ENCODE data around the gene CAMKMT.
"Not testable (repeated sequence)": the region's sequence is repeated elsewhere in the genome, so short reads cannot be mapped to it uniquely, and the experiment has no call there.

The CAMKMT gene

DNA sequence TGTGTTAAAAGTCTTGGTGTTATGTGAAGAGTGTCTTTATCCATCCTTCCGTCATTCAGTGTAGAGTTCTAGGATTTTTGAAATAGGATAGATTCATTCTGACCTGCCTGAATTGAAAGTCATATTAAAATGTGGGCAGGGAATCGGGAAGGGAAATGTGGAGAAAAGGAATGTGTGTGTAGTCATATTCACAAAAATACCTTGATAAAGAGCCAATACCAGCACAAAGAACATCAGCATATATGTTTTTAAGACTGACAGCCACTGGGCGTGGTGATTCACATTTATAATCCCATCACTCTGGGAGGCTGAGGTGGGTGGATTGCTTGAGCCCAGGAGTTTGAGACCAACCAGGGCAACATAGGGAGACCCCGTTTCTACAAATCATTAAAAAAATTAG, 188.1 kb downstream of the CAMKMT start:
- DNase-seq (ENCODE audit: low read depth in 2 of 2), result no peak

DNA sequence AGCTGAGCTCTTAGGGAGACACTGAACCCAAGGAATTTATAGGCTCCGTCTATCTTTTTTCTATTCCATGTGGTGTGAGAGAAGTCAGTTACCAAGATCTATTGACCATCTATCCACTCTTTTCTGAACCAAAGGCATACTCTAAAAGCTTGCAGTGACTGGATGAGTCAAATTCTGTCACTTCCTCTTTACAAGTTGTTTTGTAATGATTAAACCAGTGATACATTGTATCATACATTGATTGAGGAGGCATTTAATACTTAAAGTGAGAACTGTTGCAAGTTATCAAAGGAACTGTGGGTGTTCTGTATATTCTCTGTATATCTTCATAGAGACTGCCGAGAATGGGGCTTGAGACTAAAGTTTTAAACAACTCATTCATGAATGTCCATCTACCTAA, 188.8 kb downstream of the CAMKMT start:
- DNase-seq (ENCODE audit: low read depth in 2 of 2), result no peak

DNA sequence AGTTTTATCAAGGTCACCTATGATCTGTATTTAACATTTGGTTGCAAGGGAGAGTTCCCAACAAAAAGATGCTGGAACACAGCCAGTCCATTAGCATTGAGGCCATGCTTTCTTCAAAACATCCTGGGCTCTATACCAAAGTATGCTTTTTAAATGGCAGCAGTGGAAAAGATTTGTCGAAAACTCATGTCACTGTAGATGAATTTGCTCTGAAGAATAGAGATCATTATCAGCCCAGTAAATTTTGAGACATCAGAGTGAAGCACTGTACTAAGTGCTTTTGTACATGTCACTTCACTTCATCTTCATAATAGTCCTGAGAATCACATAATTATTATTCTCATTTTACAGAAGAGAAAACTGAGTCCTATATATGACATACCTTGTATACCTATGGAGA, 189.8 kb downstream of the CAMKMT start:
- DNase-seq (ENCODE audit: low read depth in 2 of 2), result no peak

DNA sequence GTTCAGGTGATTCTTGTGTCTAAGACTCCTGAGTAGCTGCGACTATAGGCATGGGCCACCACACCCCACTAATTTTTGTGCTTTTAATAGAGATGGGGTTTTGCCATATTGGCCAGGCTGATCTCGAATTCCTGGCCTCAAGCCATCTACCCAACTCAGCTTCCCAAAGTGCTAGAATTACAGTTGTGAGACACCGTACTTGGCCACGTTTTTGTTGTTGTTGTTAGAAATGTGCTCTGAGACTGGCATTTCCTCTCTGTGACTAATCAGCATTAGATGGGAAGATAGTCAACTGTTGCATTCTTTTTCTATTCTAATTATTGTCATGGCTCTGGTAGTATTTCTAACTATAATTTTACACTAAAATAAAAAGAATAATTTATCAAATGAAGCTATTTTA, 191.7 kb downstream of the CAMKMT start:
- DNase-seq (ENCODE audit: low read depth in 2 of 2), result no peak

DNA sequence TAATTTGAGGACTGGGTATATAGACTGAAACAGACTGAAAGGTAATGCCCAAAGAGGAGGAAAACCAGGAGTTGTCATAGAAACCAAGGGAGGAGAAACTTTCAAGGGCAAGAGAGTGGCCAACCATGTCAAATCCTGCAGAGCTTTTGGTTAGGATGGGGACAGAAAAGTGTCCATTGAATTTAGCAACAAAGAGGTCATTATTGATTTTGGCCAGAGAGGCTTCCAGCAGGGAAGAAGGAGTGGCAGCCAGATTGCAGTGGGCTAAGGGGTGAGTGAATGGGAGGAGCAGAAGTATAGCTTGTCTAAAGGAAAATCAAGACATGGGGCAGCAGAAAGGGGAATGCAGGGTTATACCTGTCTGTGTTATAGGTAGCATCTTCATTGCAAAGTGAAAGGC, 194.0 kb downstream of the CAMKMT start:
- DNase-seq (ENCODE audit: low read depth in 2 of 2), result no peak

DNA sequence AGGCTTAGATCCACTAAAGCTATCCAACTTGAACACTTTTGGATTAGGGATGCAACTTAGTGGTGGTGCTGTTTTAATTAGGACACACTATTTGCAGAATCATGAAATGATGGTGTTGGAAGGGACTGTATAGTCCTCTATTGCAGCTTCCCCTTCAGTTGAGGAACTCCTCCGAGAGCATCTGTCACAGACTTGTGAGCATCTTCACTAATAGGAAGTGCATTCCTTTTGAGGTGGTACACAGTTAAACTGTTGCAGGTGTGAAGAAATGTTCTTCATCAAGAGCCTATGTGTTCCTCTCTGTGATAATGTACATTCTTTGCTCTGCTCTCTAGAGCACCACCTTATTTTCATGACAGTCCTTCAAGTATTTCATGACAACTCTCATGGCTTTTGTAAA, 197.4 kb downstream of the CAMKMT start:
- no peak for DNase-seq (ENCODE audit: low read depth in 2 of 2)

DNA sequence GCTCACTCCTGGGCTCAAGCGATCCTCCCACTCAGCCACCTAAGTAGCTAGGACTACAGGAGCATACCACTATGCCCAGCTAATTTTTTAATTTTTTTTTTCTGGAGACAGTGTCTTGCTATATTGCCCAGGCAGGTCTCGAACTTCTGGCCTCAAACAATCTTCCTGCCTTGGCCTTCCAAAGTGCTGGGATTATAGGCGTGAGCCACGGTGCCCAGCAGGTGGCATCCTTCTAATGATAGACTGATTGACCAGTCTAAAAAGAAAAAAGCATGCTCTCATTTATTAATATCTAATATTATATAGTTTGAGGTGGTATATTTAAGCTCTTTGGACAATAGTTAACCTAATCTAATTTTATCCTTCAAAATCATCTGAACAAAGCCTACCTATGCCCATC, 198.6 kb downstream of the CAMKMT start:
- DNase-seq (ENCODE audit: low read depth in 2 of 2), result no peak

DNA sequence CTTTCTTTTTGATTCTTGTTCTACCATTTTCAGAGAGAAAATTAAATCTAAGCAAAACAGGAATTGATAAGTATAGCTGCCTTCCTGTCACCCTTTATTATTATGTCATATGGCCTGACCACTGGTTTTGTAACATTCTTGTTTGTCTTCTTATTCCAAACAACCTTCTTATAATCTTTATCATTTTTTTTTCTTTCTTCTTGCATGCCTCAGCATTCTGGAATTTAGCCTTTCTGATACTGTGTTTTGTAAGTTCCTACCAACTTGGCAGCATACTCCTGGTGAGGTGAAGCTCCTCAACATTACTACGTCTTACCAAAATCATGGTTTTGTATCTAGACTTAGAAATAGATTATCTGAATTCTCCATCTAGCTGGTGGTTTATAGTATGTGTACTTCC, 199.2 kb downstream of the CAMKMT start:
- DNase-seq (ENCODE audit: low read depth in 2 of 2), result no peak

DNA sequence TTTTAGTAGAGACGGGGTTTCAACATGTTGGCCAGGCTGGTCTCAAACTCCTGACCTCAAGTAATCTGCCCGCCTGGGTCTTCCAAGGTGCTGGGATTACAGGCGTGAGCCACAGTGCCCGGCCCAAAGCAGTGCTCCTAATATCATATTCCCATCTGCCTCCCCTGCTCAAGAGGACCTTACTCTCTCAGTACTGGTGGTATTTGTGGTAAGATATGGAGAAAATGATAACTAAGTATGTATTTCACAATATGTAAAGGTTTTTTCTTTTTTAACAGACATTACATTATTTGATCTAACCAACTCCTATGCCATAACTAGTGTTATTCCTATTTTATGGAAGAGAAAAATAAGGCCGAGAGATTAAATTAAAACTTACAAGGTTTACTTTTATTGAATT, 201.0 kb downstream of the CAMKMT start:
- no peak for DNase-seq (ENCODE audit: low read depth in 2 of 2)

DNA sequence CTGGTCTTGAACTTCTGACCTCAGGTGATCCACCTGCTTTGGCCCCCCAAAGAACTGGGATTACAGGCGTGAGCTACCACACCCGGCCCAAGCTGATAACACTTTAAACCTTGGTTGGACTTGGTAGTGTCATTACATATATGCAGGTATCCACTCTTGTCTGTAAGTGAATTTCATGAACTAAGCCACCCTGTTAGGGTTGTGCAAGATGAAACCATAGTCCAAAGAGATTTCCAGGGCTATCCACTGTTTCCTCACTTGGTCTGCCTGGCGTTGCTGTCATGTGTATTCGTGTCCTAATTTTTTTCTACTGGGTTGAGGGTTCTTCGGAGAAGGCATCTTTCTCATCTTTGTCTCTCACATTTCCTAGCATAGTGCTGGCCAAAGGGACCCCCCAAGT, 203.0 kb downstream of the CAMKMT start:
- DNase-seq (ENCODE audit: low read depth in 2 of 2), result no peak

DNA sequence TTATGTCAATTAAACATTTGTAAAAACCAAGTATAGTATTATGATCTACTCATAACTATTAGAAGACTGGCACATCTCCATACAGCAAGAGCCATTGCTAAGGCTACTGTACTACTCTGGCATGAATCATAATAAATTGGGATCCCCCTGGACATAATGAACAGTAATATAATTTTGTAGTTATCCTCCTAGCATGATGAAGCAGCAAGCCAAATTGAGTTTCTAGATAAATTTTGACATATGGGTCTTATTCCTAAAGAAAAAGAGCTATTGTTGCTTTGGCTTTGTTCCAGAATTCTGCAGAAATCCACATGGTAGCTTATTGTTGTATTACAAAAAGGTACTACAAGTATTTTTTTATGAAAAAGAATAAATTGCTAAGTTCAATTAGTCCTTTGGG, 204.3 kb downstream of the CAMKMT start:
- no peak for DNase-seq (ENCODE audit: low read depth in 2 of 2)

DNA sequence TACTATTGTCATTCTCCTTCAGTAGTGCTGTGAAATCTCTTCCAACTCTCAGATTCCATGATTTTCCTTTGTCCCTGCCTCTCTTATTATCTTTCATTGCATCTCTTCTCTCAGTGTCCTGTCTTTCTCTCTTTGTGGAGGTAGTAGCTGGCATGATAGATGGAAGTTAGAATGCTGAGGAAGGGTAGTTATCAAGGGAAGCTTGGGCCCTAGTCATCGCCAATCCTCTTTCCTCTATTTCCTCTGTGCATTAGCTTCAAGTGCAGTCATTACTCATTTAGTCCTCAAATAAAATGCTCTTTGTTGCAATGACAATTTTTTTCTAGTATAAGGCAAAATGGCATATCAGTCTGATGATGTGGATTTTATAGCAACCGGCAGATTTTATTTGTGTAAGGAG, 207.7 kb downstream of the CAMKMT start:
- no peak for DNase-seq (ENCODE audit: low read depth in 2 of 2)

DNA sequence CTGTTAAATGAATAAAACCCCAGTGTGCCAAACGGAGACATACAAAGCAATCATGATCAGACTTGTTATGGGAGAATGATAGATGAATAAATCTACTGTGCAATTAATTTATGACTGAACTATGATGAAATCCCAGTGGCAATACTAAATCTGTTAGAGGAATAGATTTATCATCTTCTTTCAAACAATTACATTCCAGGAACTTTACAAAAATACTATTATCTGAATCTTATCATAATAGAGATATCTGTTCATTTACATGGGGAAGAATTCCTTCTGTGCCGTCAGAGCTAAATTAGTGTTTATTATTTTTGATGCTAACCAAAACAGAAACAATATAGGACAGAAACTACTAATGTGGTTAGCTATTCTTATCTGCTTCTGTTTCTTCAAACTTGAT, 208.5 kb downstream of the CAMKMT start:
- DNase-seq (ENCODE audit: low read depth in 2 of 2), result no peak

DNA sequence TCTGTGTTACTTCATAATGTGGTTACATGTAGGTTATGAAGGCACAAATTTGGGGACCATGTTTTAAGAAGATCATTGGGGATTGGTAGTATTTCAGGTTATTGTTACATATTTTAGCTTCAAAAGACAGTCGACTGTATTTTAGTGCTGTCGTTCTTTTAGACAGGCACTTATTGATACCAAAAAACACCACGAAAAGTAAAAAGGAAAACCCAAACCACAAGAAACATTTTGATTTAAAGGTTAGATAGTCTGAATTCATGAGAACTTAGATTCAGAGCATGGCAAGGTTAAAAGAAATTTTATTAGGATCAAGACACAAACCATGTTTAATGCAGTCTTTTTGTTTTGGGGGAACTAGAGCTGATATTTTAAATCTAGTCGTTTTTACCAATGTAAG, 209.0 kb downstream of the CAMKMT start:
- DNase-seq (ENCODE audit: low read depth in 2 of 2), result no peak

DNA sequence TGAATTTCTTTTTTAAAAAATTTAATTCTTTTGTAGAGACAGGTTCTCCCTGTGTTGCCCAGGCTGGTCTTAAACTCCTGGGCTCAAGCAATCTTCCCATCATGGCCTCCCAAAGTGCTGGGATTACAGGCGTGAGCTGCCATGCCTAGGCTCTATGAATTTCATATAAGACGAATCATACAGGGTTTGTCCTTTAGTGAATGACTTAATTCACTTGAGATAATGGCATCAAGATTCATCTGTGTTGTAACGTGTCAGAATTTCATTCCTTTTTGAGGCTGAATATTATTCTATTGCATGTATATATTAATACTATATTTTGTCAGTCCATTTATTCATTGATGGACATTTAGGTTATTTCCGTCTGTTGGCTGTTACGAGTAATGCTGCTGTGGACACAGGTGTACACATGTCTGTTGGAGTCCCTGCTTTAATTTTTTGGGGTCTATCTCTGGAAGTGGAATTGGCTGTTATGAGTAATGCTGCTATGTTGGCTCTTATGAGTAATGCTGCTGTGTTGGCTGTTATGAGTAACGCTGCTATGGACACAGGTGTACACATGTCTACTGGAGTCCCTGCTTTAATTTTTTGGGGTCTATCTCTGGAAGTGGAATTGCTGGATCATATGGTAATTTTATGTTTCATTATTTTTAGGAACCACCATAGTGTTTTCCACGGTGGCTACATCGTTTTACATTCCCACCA, 210.6 kb downstream of the CAMKMT start:
- DNase-seq (ENCODE audit: low read depth in 2 of 2), result no peak

DNA sequence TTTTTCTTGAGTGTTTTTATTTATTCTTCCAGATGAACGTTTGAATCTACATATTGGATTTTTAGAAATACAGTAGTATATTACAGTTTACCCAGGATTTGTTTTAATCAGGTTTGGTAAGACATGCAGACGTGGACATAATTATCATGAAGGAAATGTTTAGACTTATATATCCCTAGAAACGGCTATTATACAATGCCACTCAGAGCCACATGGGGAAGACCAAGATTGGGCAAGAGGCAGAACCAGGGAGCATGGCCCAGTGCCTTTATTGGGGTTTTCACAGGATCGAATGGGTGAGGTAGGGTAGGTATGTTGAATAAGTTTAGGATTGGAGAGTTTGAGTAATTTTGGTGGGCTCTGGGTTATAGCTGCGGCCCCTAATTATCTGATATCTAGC, 212.2 kb downstream of the CAMKMT start:
- DNase-seq (ENCODE audit: low read depth in 2 of 2), result no peak

DNA sequence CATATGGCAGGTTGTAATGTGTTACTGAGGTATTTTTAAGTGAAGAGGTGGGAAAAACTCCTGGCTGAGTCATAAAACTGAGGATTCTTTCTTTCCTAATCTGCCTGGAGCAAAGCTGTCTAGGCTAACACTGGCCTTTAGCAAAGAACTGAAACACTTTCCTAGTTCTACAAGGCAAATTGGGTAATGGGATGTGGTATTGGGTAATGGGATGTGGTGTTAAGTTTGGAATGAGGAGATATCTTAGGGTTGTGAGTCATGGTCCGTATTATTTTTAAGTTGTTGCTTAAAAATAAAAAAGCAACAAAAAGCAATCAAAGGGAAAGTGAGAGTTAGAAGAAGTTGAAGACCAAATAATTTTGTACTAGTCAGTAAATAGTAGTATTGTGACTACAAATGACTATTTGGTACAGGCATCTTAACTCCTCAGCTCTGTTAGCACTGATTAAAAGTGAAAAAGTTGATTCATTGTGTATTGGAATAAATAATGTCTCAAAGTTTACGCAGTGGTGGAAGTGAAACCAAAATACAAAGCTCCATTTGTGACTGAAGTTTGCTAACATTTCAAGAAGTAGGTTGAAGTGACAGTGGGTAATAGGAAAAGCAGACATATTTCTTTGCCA, 216.8 kb downstream of the CAMKMT start:
- DNase-seq (ENCODE audit: low read depth in 2 of 2), result no peak

DNA sequence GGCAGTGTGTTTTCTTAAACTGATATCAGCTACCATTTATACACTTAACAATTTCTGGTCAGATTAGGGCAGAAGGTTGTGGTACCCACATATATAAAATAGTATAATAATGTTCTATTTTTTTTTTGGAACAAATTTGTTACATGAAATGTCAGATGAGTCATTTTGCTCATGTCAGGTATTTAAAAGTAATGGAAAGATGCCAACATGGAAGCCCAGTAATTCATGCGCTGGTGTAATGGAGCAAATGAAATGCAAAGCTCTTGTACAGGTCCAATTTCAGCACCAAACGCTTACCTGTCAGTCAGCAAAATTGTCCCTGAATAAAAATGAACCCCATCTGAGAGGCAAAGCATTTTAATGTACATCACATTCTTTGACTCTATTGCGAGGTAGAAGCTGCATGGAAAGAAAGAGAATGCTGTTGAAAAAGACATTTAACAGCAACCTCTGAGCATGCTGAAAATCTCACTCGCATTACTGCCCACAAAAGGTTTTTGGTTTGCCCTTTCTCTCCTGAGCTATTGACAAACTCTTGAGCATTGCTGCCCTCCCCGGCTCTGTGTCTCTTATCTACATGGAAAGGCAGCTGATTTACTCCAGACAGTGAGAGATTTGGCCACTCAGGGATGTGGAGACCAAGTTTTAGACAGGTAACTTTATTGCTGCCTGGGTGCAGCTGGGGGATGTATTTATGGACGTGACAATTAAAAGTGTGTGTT, 217.5 kb downstream of the CAMKMT start:
- no peak for DNase-seq (ENCODE audit: low read depth in 2 of 2)

DNA sequence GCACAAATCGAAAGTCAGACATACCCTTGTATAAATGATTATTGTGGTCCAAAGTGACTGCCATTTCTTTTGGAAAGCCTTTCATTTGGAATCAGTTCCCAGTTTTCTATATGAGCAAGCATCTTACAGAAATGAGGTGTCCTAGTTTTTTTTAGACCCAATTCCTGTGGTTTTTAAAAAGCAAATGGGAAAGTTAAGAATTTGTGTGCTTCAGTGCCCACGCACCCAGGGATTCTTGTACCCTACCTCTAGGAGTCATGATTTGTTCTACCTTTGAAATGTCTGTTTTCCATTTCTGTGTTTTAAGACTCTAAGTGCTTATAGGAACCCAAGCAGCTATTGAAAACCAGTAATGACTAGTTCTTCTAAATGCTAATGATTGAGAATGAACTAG, 218.1 kb downstream of the CAMKMT start:
- DNase-seq (ENCODE audit: low read depth in 2 of 2), result no peak

DNA sequence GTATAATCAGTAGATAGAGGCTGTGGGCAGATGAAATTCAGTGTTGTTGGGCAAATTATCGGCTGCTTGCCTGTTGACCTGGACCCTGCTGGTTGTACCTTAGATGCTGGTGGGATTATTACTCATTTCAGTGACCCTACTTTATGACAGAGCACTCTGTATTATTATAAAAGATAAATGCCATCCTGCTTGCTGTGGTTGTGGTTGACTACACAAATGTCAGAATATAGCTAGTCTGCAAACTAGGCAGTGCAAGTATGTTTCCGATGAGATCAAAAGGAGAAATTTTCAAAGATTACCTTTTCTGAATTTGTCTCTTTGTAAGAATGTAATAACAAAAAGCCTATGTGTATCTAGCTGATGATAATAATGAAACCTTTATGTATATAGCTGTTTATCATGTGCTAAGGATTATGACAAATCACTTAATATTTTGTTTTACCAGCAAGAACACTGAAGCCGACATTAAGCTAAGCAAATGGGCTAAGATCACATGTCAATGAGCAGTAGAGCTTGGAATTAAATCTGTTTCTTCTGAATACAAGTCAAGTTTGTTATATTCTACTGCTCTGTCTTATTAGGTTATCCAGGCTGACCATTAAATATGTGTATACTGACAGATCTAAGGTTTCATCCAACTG, 219.2 kb downstream of the CAMKMT start:
- no peak for DNase-seq (ENCODE audit: low read depth in 2 of 2)

DNA sequence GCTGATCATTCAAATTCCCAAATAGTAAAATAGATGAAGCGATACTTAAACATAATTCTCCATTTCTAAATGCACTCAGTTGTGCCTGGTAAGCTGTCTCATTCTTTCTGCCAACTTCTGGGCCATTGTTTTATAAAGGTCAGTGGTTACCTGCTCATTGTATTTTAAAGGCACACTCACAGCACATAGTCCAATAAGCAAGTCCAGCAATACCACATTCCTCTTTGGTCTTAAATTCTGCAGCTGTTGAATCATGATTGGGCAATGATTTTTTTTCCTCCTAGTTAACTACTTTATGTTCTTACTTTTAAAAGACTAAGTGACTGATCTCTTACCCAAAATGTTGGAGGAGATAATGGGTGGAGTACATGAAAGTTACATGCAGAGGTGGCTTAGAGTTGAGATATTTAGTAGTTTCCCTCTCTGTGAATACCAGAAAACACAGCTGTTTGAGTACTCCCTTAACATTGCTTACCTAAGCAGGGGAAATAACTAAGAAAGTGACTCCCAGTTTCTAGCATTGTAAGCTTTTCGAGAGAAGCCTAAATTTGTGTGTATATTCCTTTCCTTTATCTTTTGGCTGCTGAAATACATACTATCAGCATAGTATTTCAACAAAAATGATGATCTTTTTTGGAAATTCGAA, 220.7 kb downstream of the CAMKMT start:
- no peak for DNase-seq (ENCODE audit: low read depth in 2 of 2)

DNA sequence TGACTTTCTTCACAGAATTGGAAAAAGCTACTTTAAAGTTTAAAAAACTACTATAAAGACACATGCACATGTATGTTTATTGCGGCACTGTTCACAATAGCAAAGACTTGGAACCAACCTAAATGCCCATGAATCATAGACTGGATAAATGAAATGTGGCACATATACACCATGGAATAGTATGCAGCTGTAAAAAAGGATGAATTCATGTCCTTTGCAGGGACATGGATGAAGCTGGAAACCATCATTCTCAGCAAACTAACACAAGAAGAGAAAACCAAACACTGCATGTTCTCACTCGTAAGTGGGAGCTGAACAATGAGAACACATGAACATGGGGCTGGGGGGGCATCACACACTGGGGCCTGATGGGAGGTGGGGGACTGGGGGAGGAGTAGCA, 233.9 kb downstream of the CAMKMT start:
- not testable (repeated sequence) for DNase-seq (ENCODE audit: low read depth in 2 of 2)
